HL-60/S4 (cell line): ENCODE results near the gene DNAH9.

Source experiments
- in situ Hi-C: fragments of 300-500 bp; cut with MboI; formaldehyde crosslinking; loops from 2 replicates; pipeline ENCODE4 v1.14.3; 2022; ENCODE audit warnings: low sequenced_read_pairs

The DNAH9 gene

DNA sequence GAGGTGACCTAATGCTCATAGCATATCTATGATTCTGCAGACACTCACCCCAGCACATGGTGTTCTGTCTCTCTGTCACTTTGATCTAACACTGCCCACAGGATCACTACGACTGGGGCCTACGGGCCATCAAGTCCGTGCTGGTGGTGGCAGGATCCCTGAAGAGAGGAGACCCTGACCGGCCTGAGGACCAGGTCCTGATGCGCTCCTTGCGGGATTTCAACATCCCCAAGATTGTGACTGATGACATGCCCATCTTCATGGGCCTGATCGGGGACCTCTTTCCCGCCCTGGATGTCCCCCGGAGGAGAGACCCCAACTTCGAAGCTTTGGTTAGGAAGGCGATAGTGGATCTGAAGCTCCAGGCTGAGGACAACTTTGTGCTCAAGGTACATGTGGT, 146.4 kb downstream of the DNAH9 start:
- in situ Hi-C loops, result no loop called here

DNA sequence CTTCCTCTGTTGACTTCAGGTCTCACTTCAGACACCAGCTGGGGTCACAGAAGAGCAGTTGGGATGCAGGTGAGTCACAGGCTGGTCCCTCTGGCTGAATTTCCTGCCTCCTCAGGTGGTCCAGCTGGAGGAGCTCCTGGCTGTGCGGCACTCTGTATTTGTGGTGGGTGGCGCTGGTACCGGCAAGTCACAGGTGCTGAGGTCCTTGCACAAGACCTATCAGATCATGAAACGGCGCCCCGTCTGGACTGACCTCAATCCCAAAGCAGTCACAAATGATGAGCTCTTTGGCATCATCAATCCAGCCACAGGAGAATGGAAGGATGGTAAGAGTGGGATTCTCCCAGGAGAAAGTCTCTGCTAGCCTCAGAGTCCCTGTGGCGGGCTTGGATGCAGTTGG, 149.2 kb downstream of the DNAH9 start:
- in situ Hi-C loops, result no loop called here

DNA sequence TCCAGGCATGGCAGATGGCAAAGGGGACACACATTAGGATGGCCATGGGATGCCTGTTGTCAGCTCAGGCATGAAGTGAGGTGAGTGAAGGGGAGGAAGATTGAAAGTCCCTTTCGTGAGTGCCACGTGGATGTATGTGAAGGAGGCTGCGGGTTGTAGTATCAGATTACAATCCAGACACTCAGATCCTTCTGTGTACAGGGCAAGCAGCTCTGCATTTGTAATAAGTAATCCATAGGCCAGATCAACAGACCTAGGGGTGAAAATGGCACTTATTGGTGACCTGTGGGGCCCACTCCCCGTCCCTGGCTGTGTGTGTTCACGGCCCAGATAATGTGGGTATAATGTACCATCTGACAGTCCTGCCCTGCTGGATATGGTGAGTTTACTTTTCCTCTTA, 159.5 kb downstream of the DNAH9 start:
- in situ Hi-C loops, result no loop called here

DNA sequence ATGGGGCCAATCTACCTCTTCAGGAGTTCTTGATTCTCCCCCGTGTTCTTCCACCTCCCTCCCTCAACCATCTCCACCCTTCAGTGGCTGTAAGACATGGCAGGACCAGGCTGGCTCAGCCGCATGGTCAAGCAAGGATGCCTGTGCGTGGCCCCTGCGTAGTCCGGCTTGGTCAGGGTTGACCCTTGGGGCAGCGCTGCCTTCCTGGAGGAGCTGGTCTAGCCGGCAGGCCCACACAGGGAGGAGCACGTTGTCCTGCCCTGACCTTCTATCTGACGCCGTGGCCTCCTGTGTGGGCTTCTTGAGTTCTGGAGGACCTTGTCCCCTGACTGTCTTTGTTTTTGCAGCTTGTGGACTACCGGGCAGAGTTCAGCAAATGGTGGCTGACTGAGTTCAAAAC, 169.8 kb downstream of the DNAH9 start:
- in situ Hi-C loops, result no loop called here

DNA sequence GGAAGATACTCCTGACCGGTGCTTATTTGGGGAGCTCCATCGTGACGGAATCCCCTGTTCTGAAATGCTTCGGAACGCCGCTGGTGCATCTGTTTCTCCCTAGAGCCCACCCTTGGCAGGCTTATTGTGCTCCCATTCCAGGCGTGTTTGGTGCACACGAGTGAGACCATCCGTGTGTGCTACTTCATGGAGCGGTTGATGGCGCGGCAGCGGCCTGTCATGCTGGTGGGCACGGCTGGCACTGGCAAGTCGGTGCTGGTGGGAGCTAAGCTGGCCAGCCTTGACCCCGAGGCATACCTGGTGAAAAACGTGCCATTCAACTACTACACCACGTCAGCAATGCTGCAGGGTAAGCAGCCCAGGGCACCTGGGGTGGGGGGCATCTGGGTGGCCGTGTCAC, 170.7 kb downstream of the DNAH9 start:
- in situ Hi-C loops, result no loop called here

DNA sequence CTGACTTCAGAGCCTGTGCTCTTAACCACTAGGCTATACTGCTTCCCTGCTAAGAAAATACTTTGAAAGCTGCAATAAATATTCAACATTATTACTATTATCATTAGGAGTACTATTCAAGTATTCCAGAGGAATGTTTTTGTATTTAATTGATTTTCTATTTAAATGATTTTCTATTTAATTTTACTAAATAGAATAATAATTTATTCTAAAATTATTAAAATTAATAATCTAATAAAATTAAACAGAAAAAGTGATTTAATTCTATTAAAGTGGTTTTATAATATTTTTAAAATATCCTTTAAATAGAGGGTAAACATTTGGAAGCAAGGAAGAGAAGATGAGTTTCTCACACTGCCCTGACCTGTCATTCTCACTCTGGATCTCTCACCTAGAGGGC, 173.8 kb downstream of the DNAH9 start:
- in situ Hi-C loops, result no loop called here

DNA sequence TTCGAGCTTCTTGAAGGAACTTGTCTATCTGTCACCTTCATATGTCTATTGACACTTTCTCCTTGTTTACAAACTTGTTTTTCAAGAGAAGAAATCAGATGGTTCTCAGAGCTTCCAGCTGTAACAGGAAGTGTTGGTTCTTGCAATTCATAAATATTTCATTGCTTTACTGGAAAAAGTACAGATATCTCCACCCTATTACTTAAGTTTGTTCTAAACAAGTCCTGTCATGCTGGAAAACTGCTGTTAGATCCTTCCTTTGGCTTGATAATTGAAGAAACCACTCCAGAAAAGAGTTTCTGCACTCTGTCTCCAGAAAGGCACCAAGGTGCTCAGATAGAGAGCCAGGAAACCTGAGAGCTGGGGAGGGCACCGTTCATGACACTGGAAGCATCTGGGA, 181.6 kb downstream of the DNAH9 start:
- in situ Hi-C loops, result no loop called here

DNA sequence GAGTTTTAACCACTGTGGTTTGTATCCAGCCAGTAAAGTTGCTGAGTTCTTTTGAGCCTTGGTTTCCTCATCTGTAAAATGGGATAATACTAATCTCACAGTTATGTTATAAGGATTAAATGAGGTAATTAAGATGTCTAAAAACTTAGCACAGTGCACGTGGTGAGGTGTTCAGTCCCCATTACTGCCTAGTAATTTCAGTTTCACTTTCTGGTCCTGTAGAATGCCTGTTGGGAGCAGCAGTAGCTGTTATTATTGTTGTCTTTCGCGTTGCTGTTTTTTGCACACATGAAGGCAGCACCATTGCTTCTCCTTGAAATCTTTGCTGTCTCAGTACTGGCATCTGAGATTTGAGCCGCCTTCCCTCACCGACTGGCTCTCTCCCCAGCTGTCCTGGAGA, 182.4 kb downstream of the DNAH9 start:
- in situ Hi-C loops, result no loop called here

DNA sequence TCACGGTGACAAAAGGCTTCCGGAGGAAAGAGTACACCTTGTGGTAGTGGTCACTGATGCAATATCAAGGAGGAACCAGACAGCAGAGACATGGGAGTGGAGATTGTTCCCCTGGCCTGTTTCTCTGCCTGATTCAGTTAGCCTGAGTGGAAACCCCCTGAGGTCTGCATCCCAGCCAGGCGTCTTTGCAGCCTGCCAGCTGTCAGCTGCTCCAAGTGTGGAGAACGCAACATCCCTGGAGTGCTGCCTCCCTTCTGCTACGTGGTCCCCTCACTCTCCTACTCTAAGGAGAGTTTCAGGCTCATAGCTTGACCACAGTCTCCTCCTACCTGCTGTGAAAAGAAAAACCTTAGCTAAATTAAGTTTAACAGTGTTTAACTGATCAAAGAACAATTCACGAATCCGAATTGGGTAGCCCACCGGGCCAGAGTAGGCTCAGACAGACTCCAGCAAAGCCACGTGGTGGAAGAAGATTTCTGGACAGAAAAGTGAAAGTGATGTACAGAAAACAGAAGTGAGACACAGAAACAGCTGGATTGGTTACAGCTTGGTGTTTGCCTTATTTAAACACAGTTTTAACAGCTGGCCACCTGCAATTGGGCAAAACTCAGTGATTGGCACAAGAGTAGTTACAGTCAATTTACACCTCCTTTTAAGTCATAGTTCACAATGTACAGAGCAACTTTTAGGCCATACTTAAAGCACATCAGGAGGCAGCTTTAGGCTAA, 188.6 kb downstream of the DNAH9 start:
- in situ Hi-C loops, result no loop called here

DNA sequence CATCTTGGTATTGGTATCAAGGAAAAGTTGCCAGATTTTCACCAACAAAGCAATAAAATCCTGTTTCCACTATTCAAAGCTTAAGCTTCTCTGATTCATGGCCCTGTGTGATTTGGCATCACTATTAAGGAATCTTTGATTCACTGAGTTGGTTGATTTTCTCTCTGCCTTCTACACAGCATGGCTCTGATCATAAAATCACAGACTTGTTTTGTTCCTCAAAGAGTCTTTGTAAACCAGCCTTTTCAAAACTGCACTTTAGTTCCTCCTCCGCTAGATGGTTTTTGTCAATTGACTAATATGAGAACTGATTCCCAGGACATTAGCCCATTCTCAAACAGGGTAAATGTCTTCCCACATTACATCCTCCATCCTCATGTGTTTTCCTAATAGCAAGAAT, 197.6 kb downstream of the DNAH9 start:
- in situ Hi-C loops, result no loop called here

DNA sequence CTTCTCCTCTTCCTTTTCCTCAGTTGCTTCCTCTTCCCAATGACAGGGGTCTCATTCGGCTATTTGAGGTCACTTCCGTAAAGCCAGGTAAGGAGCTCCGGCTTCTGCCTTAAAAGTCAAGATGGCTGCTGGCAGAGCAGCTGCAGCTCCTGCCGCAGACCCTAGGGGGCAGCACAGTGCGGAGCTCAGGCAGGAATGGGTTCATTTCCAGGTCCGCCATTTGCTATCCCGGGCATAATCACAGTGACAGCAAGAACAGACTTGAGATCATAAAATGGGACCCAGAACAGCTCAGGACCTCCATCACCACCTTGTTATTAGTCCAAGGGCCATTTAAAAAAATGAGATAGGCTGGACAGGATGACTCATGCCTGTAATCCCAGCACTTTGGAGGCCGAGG, 199.5 kb downstream of the DNAH9 start:
- in situ Hi-C loops, result no loop called here

DNA sequence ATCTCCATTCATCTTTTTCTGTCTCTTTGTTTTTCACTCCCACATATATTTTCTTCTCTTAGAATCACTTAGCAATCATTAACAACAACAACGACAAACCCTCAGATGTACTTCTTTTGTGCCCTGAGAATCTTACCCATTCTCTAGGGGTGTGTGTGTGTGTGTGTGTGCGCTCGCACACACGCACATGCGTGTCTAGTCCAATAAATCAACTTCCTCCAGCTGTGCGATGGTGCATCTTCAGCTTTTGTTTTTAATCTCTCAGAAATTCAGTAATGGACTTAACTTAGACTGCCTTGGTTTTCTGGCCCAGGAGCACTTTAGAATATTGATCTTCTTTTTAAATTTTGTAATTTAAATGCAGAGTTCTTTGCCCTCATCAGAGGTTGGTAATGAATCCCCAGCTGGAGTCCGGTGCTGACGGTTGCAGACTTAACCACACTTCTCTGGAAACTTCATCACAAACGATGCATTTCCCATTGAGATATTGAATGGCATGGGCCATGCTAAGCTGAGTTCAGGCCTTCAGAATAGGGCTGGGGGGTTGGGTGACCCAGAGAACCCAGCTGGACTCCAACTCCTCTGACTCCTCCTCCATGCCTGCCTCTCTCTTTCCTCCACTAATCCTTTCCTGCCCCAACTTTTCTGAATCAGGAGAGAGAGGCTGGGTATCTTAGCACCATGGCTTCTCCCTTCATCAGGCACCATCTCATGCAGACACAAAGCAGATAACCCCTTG, 205.1 kb downstream of the DNAH9 start:
- in situ Hi-C loops, result no loop called here

DNA sequence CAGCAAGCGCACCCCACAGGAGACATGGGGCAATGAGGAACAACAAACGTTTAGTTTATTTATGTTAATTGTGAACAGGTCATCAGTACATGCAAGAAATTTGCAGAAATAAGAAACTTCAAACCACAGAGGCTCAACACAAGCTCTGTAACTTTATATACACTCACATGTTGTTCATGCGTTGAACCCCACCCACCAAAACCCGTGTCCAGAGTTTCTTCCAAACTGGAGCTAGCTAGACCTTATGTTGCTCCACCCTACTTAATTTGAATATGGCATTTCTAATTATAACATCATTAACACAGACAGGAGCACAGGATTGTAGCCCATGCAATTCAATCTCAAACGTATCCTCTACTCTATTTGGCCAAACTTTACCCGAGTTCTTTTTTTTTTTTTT, 206.9 kb downstream of the DNAH9 start:
- in situ Hi-C loops, result no loop called here

DNA sequence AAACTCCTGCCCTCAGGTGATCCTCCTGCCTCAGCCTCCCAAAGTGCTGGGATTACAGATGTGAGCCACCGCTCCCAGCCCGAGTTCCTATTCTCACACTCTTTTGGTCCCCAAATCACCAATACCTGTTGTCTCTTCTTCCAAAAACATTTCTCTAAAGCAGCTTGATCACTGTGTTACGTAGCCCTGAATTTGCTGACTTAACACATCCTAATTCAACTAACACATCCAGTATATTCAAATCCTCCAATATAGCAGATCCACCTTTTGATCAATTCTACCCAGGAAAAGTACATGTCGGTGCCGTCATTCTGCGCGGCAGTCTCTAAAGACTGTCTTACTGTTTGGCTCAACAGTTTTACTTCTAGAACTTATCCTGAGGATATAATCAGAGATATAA, 207.7 kb downstream of the DNAH9 start:
- in situ Hi-C loops, result no loop called here

DNA sequence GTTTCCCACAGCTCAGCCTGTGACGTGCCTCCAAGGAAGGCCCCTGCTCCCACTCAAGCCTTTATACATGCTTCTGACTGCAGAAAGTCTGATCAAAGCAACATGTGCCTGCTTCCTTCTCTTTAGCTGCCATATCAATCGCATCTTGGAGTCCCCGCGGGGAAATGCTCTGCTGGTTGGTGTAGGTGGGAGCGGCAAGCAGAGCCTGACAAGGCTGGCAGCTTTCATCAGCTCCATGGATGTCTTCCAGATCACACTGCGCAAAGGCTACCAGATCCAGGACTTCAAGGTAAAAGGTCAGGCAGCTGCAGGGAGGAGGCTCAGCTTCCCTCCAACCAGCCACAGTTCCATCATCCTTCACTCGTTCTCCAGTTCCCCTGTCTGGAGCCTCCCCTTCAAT, 209.3 kb downstream of the DNAH9 start:
- in situ Hi-C loops, result no loop called here

DNA sequence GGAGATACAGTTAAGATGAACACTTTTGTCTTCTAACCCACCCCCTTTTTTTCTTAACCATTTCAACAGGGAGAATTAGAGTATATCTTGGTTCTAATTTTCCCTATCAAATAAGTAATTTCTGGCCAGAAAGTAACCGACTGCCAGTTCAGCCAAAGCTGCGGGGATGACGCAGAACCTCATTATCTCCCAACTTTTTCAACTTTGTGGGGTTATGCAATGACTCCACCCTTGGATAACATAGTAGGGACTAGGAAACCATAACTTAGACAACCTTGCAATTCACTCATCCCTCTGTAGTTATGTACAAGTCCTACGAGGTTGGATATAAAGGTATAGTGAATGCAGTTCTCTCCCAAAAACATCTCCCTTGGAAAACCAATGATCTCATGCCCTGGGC, 215.0 kb downstream of the DNAH9 start:
- in situ Hi-C loops, result no loop called here

DNA sequence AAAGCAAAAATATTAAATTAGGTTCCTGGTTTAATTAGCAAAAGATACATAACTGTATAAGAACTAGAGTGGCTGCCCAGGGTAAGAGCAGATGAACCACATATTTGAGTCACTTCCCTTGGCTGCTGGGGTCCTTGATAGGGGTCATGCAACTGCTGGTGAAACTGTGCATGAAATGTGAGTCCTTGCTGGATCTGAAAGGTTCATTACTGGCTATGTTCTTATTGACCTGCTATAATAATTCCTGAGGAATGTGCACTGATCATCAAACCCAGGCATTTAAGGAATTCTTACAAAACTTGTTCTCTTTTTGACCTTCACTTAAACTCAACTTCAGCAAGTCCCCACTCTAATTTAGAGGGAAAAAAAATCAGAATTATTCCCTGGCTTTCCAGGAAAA, 215.6 kb downstream of the DNAH9 start:
- in situ Hi-C loops, result no loop called here

DNA sequence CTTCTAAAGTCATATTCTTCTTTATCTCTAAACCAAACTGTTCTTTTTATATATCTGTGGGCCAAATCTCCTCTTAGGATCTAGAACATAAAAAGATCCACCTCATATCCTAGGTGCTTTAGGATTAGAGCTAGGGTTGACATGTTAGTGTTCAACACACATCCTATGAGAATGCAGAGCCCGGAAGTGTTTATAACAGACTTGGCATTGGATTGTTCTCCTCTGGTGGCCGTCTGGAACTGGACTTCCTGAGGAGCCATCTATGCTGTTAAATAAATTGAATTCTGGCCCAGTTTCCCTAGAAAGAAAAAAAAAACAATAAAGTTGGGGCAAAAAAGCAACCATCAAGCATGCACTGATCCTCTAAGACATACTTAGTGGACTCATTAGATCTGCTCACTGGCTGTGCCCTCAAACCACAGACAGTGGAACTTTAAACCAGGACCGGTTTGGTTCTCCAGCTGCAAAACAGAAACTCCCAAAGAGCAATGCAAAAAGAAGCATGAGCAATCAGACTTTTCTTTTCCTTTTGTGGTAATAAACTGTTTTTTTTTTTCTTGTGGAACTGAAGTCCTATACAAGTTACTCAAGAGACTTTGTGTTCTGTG, 216.5 kb downstream of the DNAH9 start:
- in situ Hi-C loops, result no loop called here

DNA sequence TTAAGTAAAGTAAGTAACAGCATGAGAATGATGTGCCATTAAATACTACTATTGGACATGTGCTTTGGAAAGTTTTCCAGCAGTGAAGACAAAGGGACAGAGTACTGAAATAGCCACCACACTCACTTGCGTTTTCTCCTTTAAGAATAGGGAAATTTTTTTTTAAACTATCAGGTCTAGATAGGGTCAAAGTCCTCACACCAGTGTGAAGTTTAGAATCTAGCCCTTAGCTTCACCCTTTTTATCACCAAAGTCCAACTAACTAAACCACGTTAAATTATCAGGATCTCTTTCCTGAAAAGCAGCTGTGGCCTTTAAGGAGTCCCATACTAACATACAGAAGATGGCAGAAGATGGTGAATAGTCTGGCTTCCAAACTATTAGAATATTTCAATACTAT, 218.1 kb downstream of the DNAH9 start:
- in situ Hi-C loops, result no loop called here

DNA sequence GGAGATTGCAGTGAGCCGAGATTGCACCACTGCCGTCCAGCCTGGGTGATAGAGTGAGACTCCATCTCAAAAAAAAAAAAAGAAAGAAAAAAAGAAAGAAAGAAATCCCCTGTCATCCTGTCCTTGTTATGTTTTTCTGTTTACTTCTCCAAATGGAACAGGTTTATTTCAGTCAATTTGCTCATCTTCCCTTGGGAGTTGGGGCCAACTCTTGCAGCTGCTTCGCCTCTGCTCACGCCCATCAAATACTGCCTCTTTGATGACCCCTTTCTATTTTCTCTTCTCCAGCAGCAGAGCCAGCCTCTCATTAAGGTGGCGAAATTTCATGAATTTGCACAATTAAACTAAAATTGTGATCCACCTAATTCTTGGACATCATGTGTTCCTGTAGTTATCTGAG, 225.6 kb downstream of the DNAH9 start:
- in situ Hi-C loops, result no loop called here

DNA sequence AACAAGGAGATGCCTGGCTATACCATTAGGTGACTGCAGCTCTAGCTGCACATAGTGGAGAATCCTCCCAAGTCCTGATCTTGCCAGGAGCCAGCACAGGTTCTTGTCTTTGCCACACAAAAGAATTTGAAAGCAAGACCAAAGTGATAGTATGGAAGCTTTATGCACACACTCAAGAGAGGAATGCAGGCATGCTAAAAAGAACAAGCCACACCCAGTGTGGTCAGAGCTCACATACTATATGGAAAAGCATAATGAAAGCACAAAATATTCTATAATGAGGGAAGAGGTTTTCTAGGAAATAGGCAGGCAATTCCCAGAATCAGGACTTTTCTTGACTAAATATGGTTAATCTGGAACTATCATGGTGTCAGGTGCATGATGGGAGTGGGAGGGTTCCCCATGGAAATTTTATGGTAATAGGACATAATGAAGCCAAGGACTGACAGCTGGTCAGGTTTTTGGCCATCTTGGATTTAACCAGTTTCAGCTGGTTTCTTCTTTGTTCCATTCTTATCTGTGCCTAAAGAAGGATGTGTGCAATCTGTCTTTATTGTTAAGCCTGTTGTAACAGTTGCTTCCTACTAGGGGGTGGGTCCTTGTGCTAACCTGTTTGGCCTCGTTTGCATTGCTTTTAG, 227.4 kb downstream of the DNAH9 start:
- in situ Hi-C loops, result no loop called here
